ENCODE measurements around the gene SHMT1.
"Not testable (repeated sequence)": the region's sequence is repeated elsewhere in the genome, so short reads cannot be mapped to it uniquely, and the experiment has no call there.

Gene SHMT1

DNA sequence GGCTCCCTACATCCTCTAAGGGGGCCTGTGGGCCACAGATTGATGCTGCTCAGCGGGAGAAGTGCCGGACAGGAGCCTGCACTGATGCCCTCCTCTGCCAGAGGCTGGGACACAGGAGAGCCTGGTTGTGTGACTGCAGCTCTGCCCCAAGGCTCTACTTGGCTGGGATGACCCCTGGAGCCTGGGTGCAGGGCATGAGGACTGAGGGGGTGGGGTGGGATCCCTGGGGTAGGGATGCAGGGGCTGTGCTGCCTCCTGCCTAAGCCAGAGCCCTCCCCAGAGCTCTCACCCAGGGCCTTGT is 14.8 kb upstream of the SHMT1 start:
- DNase-seq (ENCODE audit: low read depth), result no peak

DNA sequence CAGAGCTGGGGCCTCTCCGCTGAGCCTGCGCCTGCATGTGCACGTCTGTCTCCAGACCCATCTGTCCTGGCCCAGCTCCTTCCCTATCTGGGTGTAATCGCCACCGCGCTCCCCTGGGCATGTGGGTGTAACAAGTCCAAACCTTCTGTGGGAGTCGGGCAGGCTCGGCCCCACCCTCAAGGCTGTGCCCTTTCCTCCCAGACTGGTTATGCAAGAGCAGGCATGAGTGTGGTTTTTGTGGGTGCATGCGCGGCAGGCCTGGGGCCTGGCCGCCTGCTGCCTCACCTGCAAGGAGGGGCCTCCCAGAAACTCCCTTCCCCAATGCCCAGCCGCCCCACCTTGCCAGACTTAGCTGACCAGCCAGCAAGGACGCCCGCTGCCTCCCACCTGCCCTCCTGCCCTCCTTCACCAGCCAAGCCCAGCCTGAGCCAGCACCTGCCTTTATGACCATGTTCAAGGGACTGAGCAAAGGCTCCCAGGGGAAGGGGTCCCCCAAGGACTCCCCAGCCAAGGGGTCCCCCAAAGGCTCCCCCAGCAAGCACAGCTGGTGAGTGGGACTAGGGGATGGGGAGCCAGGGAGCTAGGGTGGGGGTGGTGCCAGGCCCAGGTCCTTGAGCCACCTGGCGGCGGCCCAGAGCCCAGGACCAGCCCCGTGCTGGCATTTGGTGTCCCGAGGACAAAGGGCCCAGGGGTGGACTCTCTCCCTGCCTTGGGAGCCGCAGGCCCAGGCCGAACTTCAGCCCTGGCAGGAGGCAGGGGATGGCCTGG is 14.3 kb upstream of the SHMT1 start, which contains the start of gene EVPLL:
TSS of gene EVPLL (plus strand) at position 342 of the 768 bp plus-strand sequence. CDS start 3,160 bp downstream, outside the sequence.
- no peak for DNase-seq (ENCODE audit: low read depth)

DNA sequence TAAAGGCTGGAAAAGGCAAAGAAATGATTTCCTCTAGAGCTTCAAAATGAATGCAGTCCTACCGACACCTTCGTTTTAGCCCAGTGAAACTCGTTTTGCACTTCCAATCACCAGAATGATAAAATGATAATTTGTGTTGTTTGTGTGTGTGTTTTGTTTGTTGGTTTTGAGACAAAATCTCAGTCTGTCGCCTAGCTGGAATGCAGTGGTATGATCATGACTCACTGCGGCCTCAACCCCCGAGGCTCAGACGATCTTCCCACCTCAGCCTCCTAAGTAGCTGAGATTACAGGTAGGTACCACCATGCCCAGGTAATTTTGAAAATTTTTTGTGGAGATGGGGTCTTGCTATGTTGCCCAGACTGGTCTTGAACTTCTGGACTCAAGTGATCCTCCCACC is 10.9 kb upstream of the SHMT1 start:
- no peak for DNase-seq (ENCODE audit: low read depth)

DNA sequence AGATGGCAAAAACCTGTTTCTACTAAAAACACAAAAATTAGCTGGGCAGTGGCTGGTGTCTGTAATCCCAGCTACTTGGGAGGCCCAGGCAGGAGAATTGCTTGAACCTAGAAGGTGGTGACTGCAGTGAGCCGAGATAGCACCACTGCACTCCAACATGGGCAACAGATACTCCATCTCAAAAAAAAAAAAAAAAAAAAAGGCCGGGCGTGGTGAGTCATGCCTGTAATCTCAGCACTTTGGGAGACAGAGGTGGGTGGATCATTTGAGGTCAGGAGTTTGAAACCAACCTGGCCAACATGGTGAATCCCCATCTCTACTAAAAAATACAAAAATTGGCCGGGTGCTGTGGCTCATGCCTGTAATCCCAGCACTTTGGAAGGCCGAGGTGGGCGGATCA is 9.8 kb upstream of the SHMT1 start:
- DNase-seq (ENCODE audit: low read depth), result not testable (repeated sequence)

DNA sequence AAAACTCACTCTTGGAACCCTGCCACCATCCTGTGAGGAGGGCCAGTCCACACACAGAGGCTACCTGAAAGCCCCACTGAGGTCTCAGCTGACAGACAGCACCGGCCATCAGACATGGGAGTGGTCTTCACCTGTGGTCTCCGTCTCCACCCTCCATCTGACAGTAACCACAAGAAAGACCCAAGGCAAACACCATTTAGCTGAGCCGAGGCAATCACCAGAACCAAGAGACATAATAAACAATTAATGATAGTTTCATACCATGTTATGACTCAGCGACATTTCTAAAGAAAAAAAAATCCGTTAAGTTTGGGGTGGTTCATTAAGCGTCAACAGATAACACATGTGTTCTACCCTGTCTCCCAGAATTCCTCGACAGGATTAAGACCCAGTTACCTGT is 8.1 kb upstream of the SHMT1 start:
- no peak for DNase-seq (ENCODE audit: low read depth)

DNA sequence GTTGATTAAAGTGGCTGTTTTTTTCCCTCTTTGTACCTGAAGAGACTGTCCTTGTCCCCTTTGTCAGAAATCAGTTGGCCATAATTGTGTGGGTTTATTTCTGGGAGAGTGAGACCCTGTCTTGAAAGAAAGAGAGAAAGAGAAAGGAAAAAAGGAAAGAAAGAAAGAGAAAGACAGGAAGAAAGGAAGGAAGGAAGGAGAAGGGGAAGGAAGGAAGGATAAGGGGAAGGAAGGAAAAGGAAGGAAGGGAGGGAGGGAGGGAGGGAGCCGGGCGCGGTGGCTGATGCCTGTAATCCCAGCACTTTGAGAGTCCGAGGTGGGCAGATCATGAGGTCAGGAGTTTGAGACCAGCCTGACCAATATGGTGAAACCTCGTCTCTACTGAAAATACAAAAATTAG is 7.4 kb upstream of the SHMT1 start:
- DNase-seq (ENCODE audit: low read depth), result no peak

DNA sequence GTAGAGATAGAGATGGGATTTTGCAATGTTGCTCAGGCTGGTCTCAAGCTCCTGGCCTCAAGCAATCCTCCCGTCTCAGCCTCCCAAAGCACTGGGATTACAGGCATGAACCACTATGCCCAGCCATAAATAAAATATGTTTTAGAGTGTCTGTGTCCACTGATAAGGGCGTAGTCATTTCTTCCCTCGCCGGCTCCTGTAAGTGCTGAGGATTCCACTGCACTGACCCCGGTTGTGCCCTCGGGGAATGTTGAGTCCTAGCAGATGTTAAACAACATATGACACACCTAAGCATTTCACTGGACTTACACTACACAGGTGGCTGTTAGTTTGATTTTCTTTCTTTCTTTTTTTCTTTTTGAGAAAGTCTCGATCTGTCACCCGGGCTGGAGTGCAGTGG is 5.6 kb upstream of the SHMT1 start:
- DNase-seq (ENCODE audit: low read depth), result no peak

DNA sequence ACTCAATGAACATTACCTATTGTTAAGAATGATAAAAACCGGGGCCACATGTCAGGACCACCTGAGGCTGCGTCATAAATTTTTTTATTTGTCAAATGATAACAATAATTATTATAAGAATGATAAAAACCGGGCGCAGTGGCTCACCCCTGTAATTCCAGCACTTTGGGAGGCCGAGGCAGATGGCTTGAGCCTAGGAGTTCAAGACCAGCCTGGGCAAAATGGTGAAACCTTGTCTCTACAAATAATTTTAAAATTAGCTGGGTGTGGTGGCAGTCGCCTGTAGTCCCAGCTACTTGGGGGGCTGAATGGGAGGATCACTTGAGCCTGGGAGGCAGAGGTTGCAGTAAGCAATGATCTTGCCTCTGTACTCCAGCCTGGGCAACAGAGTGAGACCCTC is 816 bp upstream of the SHMT1 start:
- DNase-seq (ENCODE audit: low read depth), result no peak

DNA sequence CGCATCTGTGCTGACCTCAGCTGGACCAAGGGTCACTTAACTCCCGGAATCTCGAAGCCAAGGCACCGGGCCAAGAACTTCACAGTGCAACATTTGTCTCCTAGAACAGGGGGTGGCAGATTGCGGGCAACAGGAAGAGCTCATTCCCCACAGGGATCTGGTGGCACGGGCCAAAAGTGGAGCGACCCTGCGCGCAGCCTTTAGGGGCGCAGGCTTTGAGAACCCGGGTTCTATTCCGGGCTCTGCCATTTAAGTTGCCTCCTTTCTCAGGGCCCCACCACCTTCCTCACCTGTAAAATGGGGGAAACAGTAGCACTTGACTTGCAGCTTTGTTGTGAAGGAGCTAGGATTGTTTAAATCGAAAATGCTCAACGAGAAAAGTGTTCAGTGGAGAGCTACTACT is 651 bp downstream of the SHMT1 start:
- DNase-seq (ENCODE audit: low read depth), result no peak

DNA sequence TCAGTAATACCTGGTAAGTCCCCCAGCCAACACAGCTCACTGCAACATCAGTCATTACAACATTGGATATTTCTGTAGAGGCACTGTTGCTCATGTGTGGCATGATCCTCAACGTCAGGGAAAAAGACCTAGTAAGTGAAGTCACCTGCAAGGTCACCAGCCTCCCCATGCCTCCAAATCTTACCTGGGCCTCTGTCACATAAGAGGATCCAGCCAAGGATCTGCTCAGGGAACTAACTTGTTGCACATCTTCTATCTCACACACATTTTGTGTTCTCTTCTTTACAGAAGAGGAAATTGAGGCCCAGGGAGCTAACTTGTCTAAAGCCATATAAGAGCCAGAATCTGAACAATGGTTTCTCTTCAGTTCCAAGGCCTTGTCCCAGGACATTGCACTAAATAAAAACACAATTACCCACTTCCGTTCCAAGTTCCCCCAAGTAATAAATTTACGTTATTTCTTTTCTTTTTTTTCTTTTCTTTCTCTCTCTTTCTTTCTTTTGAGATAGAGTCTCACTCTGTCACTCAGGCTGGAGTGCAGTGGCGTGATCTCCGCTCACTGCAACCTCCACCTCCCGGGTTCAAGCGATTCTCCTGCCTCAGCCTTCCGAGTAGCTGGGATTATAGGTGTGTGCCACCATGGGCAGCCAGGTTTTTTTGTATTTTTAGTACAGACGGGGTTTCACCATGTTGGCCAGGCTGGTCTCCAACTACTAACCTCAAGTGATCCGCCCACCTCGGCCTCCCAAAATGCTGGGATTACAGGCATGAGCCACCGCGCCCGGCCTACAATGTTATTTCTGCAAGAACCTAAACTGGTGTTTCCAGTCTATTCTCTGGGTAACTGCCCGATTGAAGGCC is 1.3 kb downstream of the SHMT1 start:
- no peak for DNase-seq (ENCODE audit: low read depth)

DNA sequence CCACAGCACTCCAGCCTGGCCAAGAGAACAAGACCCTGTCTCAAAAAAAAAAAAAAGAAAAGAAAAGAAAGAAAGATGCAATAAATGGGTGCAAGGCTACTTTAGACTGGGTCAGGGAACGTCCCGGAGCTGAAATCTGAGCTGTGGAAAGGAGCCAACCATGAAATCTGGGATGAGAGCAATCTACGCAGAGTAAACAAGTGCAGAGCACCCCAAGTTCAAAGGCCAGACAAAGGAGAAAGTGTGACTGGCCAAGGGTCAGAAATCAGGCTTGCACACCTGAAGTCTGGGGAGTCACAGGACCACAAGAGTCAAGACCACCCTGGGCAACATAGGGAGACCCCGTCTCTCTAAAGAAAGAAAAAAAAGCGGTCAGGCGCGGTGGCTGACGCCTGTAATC is 2.8 kb downstream of the SHMT1 start:
- DNase-seq (ENCODE audit: low read depth), result no peak

DNA sequence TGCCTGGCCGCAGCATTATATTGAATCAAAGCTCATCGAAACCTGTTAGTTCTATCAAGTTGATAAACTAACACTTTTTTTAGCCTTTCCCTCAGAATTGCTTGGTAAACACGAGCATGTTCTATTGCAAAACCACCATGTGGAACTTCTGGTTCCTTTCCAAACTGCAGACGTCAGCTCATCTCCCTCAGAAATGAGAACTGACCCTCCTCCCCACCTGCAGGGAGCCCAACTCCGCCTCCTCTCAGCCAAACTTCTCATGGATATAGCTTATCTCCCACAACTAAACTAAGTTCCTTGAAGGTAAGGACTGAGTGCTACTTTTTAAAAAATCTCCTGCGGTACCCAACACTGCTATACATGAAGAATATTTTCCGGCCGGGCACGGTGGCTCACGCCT is 6.7 kb downstream of the SHMT1 start:
- no peak for DNase-seq (ENCODE audit: low read depth)

DNA sequence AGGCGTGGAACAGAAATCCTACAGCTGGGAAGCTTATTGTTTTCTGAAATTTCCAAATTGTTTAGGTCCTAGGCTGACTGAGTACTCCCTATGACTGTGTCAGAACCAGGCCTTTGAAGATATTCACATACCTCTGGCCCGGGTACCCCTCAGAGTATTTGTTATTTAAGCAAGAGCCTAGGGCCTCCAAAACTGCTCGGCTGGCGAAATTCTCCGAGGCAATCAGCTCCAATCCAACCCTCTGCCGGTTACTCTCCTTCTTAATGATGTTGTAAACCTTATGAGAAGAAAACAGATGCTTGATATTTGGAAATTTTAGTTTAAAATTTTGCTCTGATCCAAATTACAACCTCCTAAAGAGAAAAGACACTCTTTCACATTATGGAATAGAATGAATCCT is 9.8 kb downstream of the SHMT1 start:
- DNase-seq (ENCODE audit: low read depth), result no peak

DNA sequence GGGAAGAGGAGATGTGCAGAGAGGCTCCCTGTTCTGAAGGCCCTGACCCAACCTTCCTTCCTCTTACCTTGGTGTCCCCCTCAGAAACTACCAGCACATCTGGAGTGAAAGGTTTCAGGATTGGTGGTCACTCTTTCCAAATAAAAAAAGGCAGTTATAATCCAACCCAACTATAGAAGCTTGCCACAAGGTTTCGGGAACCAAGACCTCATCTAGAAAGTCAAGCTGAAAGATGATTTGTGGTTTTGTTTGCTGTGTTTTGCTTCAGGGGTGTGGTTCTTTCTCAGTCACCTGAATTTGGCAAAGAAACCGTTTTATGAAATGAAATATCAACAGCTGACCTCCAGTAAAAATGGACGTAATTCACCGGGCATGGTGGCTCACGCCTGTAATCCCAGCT is 19.3 kb downstream of the SHMT1 start:
- DNase-seq (ENCODE audit: low read depth), result no peak

DNA sequence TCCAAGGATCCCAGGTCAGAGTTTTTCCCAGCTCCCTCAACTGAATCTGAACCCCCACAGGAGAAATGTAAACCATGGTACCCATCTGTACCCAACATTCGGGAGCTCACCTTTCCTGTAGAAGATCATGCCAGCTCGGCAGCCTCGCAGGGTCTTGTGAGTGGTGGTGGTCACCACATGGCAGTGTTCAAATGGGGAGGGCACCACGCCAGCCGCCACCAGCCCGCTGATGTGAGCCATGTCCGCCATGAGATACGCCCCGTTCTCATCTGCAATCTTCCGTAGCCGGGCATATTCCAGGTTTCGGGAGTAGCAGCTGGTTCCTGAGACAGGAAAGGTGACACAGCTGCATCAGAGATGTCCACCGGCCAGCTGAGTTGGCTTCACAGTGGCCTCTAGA is 23.4 kb downstream of the SHMT1 start:
- no peak for DNase-seq (ENCODE audit: low read depth)

DNA sequence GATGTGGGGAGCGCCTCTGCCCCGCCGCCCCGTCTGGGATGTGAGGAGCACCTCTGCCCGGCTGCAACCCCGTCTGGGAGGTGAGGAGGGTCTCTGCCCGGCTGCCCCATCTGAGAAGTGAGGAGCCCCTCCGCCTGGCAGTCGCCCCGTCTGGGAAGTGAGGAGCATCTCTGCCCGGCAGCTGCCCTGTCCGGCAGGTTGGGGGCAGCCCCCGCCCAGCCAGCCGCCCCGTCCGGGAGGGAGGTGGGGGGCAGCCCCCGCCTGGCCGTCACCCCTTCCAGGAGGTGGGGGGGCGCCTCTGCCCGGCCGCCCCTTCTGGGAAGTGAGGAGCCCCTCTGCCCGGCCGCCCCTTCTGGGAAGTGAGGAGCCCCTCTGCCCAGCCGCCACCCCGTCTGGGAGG is 25.2 kb downstream of the SHMT1 start:
- not testable (repeated sequence) for DNase-seq (ENCODE audit: low read depth)

DNA sequence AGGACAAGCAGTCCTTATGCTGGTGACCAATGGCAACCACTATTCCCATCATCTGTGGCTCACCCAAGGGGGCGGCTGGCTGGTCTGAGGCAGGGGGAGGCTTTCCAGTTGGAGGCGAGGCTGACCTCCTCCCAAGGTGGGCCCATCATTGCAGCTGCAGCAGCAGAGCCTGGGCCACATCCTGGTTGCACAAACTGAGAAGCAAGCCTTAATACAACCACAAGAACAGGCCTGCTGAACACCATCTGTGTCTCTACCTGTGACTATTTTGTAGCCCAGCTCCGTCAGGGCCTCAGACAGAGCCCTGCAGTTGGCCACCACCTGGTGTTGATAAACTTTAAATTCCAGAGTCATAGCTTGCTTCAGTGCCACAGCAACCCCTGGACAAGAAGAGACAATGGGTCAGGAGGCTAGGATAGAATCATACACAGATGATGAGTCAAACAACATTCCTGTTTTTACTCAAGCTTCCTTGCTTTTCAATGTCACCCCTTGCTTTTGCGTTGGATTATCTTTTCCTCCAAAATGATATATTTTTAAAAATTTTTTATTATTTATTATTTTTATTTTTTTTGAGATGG is 30.4 kb downstream of the SHMT1 start:
- DNase-seq (ENCODE audit: low read depth), result no peak

DNA sequence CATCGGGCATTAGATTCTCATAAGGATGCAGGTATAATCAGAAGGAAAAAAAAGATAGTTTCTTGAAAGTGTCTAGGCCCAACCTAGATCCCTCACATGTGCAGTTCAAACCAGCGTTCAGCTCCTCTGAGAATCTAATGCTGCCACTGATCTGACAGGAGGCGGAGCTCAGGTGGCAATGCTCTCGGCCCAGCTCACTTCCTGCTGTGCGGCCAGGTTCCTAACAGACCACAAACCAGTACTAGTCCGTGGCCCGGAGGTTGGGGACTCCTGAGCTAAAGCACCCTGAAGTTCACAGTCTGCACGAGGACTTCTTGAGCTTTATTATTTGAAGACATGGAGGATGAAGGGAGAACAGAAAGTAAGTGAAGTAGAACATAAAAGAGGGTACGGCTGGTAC is 31.5 kb downstream of the SHMT1 start:
- DNase-seq (ENCODE audit: low read depth), result no peak

DNA sequence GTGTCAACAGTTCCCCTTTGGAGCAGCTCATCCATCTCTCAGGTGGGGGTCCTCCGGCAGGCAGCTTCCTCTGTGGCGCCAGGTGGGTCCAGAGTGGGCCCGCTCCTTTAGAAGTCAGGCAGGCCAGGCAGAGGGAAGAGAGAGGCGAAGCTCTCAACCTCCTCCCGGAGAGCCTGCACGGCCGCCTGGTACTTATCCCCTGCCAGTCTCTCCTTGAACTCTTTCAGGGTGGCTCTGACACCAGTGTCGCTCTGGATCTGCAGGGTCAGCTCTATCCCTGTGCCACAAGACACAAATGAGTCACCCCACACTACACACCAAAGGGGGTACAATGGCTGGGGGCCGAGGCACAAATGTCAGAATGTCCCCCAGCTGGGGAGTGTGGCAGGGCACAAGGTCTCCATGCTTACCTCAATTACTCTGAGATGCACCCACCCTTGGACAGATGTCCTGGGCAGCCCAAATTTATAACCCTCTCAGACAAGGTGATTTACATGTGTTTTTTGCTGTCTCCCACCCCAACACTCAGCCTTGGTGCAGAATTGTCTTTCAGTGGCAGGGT is 34.6 kb downstream of the SHMT1 start:
- DNase-seq (ENCODE audit: low read depth), result no peak

DNA sequence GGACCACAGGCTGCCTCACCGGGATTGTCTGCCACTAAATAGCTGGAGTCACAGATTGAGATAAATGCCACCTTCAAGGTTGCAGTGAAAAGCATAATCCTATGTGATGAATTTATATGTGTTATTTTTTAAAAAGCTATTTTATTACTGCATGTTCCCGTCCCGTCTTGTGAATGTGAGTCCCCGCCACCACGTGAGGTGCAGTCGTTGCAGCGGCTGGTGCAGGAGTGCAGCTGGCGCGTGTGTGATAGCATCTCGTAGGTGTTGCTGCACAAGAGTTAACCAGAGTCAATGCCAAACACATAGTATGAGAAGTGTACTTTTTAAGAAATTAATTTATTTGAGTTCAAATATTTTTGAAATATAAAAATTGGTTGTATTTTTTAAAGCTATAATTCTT is 35.8 kb downstream of the SHMT1 start:
- DNase-seq (ENCODE audit: low read depth), result no peak

DNA sequence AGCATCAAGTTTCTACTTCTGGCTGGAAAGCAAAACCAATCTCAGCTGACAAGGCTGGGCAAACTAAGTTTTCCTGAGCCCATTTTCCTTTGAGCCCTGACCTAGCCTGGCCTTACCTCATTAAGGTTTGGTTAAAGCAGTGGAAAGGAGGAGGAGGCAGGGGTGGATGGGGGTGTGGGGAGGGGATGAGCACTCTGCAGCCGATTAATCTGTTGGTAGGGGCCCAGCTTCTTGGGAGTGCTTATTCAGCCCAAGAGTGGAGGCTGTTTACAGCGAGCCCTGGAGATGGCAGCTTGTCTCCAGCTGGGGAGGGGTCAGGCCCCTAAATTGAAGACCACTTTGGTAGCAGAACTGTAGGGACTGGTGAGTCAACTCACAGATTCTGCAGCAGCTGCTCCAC is 36.3 kb downstream of the SHMT1 start:
- DNase-seq (ENCODE audit: low read depth), result no peak

DNA sequence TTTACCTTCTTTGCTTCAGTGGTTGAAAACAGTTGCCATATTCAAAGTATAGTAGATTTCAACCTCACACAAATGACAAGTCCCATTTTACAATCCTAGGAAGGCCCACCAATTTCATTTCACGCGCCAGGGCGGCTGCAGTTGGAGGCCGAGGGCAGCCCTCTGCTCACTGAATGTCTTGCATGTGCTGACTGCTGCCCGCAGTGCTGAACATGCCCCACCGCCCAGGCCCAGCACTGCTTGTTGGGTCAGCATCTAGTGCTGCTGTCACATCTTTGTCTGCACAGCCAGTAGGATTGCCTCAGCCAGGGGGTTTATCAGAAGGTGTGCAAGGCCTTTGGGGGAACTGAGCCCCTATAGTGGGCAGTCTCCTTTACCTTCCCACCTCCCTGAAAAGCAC is 36.8 kb downstream of the SHMT1 start:
- no peak for DNase-seq (ENCODE audit: low read depth)

DNA sequence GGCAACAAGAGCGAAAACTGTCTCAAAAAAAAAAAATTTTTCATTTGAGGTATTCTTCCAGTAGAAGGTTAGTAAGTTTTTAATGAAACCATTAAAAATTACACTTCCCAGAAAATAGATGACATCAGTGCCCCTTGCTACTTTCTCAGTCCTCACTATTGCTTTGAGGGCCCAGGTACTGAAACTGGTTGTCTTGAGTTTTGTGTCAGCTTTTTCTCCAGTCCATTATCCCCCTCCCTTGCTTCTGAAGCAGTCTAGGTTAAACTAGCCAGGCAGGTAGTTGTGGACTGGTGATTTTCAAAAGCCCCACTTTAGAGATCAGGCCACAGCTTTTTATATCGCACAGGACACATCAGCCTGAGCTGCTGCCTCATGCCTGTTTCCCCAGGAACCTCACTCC is 37.3 kb downstream of the SHMT1 start:
- no peak for DNase-seq (ENCODE audit: low read depth)

Data from activated T-cell treated with anti-CD3 and anti-CD28 coated beads for 24 hours (primary cell).